GM08714 (cell line): ENCODE measurements around the gene MYOCD.

Source experiments
- H3K4me3 ChIP-seq: fragments of 200-500 bp; sonication (Bioruptor generic); 2 replicates; pipeline ENCODE4 v1.5.1; 2014; ENCODE audit warnings: mild to moderate bottlenecking, low read length, inconsistent platforms
- ZNF274 ChIP-seq: IDR thresholded peaks from 2 replicates; pipeline ENCODE4 v1.6.1; 2012; ENCODE audit warnings: mild to moderate bottlenecking, low read depth, low read length

The MYOCD gene

GRCh38 chr17:12664894-12665262 lies 812 bp upstream of the MYOCD start:
- H3K4me3 ChIP-seq = peak overlapping the region; percentile 29; the same call in 1 of the 2 replicates

DNA sequence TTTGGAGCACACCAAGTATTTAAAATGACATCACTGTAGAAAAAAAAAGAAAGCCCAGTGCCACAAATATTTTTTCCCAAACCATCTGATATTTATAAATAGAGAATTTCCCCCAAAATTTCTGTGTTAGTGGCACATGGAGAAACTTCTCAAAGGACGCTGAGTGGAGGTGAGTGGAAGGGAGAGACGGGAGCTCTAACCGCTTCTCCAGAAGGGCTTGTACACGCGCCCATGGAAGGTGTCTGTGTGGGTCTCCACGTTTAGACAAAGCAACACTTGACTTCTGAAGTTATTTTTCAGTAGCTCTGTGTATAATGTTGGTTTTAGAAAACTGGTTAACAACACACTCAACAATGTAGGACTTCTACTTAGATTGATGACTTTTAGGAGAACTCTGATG lies 1.0 kb downstream of the MYOCD start:
- TF ChIP-seq ZNF274 = no peak
- H3K4me3 ChIP-seq = no peak overlapping the region

More at GRCh38 chr17:12664894-12665262, 812 bp upstream of the MYOCD start:
- TF ChIP-seq ZNF274 = no peak

GRCh38 chr17:12667299-12667958 lies 1.7 kb downstream of the MYOCD start:
- no peak overlapping the region for H3K4me3 ChIP-seq
- no peak for TF ChIP-seq ZNF274

DNA sequence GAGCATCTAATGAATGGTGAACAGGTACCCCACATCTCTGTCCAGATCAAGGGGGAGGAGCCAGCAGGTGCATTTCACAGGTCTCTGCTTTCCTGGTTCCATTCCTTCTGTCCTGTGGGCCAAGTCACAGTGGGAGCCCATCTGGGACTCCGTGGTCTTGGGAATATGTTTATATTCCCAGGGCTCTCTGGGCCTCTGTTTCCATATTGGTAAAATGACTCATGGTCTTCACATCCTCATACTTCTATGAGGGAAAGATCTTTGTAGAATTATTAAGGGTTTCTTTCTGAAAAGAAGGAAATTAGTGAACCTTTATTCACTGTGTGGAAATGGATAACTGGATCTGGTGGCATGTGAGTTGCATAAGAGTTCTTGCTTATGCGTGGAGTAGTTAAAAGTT lies 6.2 kb downstream of the MYOCD start:
- TF ChIP-seq ZNF274 = no peak
- H3K4me3 ChIP-seq = no peak overlapping the region

- TF ChIP-seq ZNF274 = no peak
- H3K4me3 ChIP-seq = no peak overlapping the region
These were observed 7.3 kb downstream of the MYOCD start for GRCh38 chr17:12672947-12673346.

DNA sequence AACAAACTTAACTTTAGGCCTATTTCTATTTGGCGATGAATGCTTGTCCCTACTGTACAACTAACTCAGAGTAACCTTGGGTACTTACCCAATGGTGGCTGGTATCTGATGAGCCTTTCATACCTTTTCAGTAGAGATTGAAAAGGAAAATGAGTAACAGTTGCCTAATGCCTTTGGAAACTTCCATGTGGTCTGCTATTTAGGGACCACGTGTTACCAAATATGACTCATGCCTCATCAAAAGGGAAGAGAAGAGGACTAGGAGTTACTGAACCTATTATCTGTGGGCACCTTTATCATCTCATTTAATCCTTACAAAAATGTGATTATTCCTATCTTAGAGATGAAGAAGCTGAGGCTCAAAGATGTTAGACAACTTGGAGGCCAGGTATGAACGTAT lies 8.1 kb downstream of the MYOCD start:
- no peak for TF ChIP-seq ZNF274
- H3K4me3 ChIP-seq = no peak overlapping the region

DNA sequence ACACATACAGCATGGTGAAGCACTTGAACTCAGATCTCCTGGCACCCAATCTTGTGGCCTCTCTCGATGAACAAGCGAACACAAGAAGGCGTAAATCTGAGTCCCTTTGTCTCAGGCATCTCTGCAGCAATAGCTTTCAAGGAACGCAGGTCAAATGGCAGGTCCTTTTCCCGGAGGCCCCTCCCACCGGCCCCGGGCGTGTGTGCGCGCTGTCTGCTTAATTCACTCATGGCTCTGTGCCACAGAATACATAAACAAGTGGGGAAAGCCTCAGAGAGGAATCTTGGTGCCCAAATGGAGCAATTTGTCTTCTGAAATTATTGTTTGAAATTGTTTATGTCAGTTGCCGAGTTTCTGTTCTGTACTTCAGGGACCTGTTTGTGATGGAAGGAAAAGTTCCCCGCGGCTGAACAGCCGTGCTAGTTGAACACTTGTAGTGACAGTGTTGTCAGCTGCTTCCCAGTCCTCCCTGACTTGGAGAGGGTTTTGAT lies 14.8 kb downstream of the MYOCD start:
- no peak for TF ChIP-seq ZNF274
- no peak overlapping the region for H3K4me3 ChIP-seq

DNA sequence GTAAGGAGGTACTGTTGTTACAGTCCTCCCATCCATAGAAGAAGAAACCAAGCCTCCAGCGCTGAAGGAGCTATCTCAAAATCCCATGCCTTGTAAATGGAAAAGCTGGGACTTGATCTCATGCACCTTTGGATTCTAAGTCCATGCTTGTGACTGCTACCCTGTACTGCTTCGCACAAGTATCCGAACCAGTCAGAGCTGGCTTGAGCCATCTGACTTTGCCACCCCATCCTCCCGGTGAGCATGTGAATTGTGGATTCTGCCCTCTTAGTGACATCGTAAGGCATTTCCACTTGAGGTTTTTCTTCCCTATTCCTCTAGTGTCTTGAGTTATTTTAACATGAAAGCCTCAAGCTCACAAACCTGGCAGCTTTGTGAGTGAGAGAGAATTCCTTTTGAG lies 15.3 kb downstream of the MYOCD start:
- no peak for TF ChIP-seq ZNF274
- no peak overlapping the region for H3K4me3 ChIP-seq

DNA sequence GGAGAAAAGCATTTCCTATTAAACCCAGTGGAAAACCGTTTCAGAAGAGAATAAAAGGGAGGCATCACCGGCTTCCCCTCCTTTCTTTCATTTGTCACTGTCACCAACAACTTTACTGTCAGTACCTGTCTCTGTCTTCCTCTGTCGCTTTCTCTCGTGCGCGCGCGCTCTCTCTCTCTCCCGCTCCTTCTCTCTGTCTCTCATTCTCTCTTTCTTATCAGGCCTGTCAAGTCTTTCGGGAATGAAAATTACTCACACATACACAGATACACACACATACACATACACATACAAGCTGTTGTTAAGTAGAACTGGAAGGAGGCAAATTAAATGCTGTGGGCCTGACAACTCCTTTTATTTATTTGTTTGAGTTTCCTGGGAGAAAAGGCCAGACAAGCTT lies 17.6 kb downstream of the MYOCD start:
- no peak overlapping the region for H3K4me3 ChIP-seq
- TF ChIP-seq ZNF274 = no peak

- no peak overlapping the region for H3K4me3 ChIP-seq
- TF ChIP-seq ZNF274 = no peak
These were observed 20.8 kb downstream of the MYOCD start for GRCh38 chr17:12686486-12686885.

DNA sequence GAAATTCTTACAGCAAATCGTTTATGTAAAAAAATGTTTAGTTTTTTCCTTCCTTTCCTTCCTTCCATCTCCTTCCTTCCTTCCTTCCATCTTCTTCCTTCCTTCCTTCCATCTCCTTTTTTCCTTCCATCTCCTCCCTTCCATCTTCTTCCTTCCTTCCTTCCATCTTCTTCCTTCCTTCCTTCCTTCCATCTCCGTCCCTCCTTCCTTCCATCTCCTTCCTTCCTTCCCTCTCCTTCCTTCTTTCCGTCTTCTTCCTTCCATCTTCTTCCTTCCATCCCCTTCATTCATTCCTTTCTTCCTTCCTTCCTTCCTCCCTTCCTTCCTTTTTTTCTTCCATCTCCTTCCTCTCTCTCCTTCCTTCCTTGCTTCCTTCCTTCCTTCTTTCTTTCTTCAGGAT lies 22.7 kb downstream of the MYOCD start:
- no peak for TF ChIP-seq ZNF274
- H3K4me3 ChIP-seq = no peak overlapping the region

DNA sequence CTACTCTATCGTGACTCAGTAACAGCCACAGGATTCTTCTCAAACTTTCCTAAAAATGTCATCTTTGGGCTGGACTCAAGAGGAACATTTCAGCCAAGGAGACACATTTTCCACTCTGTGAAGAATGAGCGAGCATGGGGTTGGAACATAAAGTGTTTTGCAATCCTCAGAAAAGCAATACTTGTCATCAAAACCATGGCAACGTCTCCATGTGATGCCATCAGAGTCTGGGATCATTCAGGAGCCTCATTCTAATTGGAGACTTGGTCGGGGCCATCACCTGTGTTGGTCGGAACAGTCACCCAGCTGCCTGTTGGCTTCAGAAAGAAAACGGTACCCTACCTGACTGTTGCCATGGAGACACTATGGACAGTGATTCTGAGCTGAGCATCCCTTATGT lies 25.5 kb downstream of the MYOCD start:
- TF ChIP-seq ZNF274 = no peak
- H3K4me3 ChIP-seq = no peak overlapping the region

GRCh38 chr17:12693640-12694039 lies 27.9 kb downstream of the MYOCD start:
- no peak for TF ChIP-seq ZNF274
- H3K4me3 ChIP-seq = no peak overlapping the region

GRCh38 chr17:12706070-12706469 lies 40.4 kb downstream of the MYOCD start:
- TF ChIP-seq ZNF274 = no peak

DNA sequence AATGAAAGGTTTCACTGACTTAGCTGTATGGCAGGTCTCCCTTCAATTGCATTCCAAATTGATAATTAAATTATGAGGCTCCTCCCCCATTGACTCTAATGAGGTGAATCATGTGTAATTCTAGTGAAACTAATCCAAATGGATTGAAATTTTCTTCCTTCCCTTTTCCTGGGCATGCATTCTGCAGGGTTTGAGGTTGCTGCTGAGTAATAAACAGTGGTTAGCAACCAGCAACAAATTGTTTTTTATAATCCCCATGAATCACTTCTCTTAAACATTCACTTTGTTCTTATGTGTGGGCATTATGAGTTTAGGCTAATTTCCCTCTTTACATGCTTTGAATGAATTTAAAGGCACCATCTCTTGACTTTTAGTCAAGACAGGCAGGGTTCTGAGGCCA lies 43.4 kb downstream of the MYOCD start:
- no peak for TF ChIP-seq ZNF274
- no peak overlapping the region for H3K4me3 ChIP-seq

More at GRCh38 chr17:12706070-12706469, 40.4 kb downstream of the MYOCD start:
- H3K4me3 ChIP-seq = no peak overlapping the region

- TF ChIP-seq ZNF274 = no peak
These were observed 46.7 kb downstream of the MYOCD start for GRCh38 chr17:12712415-12712814.

GRCh38 chr17:12712941-12713340 lies 47.3 kb downstream of the MYOCD start:
- no peak overlapping the region for H3K4me3 ChIP-seq
- TF ChIP-seq ZNF274 = no peak

More at GRCh38 chr17:12712415-12712814, 46.7 kb downstream of the MYOCD start:
- H3K4me3 ChIP-seq = no peak overlapping the region
